H1 (cell line): ENCODE results near the gene ORAI3. TPM values are rescaled to one million over a fixed set of nuclear protein-coding genes. Genes with fewer than 3 reads are reported as not detected.

Experiments
- BACH1 ChIP-seq: IDR thresholded peaks from 2 replicates; pipeline ENCODE4 v1.6.1; 2012; ENCODE audit warnings: low read length, improper control_type of control experiment
- BRCA1 ChIP-seq: IDR thresholded peaks from 2 replicates; pipeline ENCODE4 v1.6.1; 2012; ENCODE audit warnings: low read depth, low read length, improper control_type of control experiment
- CBX5 ChIP-seq: fragments of 300-800, 300-1000 bp; sonication (generic); IDR thresholded peaks from 2 replicates; pipeline ENCODE4 v1.7.1; 2016; ENCODE audit warnings: antibody characterized with exemption, low read length, low read depth
- CBX8 ChIP-seq: fragments of 300-800, 300-1000 bp; sonication (generic); IDR thresholded peaks from 2 replicates; pipeline ENCODE4 v1.7.1; 2016; ENCODE audit warnings: low read depth, low read length, borderline replicate concordance
- CEBPB ChIP-seq: IDR thresholded peaks from 2 replicates; pipeline ENCODE4 v1.6.1; 2012; ENCODE audit warnings: low read depth, low read length
- CHD2 ChIP-seq: IDR thresholded peaks from 2 replicates; pipeline ENCODE4 v1.6.1; 2012; ENCODE audit warnings: low read length, improper control_type of control experiment
- EP300 ChIP-seq, 2 experiments: IDR thresholded peaks; 1 replicate in 1 of 2; 2 replicates in 1 of 2; pipeline ENCODE4 v1.6.1; 2011 to 2012; ENCODE audit warnings: low read depth in 2 of 2, low read length in 2 of 2, mild to moderate bottlenecking in 2 of 2, borderline replicate concordance in 1 of 2, inconsistent platforms in 1 of 2, moderate library complexity in 1 of 2
- EZH2 ChIP-seq: fragments of 200-600 bp; sonication (generic); IDR thresholded peaks from 2 replicates; pipeline ENCODE4 v1.7.1; 2012; ENCODE audit warnings: low read depth, mild to moderate bottlenecking, moderate library complexity, low read length, inconsistent platforms; ENCODE audit not compliant: severe bottlenecking
- GTF2F1 ChIP-seq: IDR thresholded peaks from 2 replicates; pipeline ENCODE4 v1.6.1; 2012; ENCODE audit warnings: low read depth, low read length, improper control_type of control experiment, borderline replicate concordance
- JUN ChIP-seq: IDR thresholded peaks from 2 replicates; pipeline ENCODE4 v1.6.1; 2011; ENCODE audit warnings: low read depth, mild to moderate bottlenecking, improper control_type of control experiment, low read length
- KDM4A ChIP-seq: IDR thresholded peaks from one replicate; pipeline ENCODE4 v1.7.1; 2012; ENCODE audit warnings: low read depth, mild to moderate bottlenecking, moderate library complexity, low read length, inconsistent platforms; ENCODE audit not compliant: severe bottlenecking
- MAX ChIP-seq: IDR thresholded peaks from 2 replicates; pipeline ENCODE4 v1.6.1; 2012; ENCODE audit warnings: inconsistent platforms
- NANOG ChIP-seq: IDR thresholded peaks from 2 replicates; pipeline ENCODE4 v1.6.1; 2011; ENCODE audit warnings: low read length, low read depth, mild to moderate bottlenecking, inconsistent platforms; ENCODE audit not compliant: insufficient read depth, poor library complexity, severe bottlenecking
- NRF1 ChIP-seq: IDR thresholded peaks from 2 replicates; pipeline ENCODE4 v1.6.1; 2011; ENCODE audit warnings: mild to moderate bottlenecking, low read depth, low read length, improper control_type of control experiment
- RNF2 ChIP-seq: fragments of 200-900, 300-1000 bp; sonication (generic); IDR thresholded peaks from 2 replicates; pipeline ENCODE4 v1.7.1; 2016; ENCODE audit warnings: borderline replicate concordance, low read depth, mild to moderate bottlenecking, antibody characterized with exemption, low read length; ENCODE audit not compliant: poor library complexity, severe bottlenecking; ENCODE audit errors: missing control alignments
- SIRT6 ChIP-seq: IDR thresholded peaks from one replicate; pipeline ENCODE4 v1.7.1; 2012; ENCODE audit warnings: low read length, inconsistent platforms
- SIX5 ChIP-seq: IDR thresholded peaks from 2 replicates; pipeline ENCODE4 v1.6.1; 2011; ENCODE audit warnings: mild to moderate bottlenecking, low read depth, low read length
- SP1 ChIP-seq: IDR thresholded peaks from 2 replicates; pipeline ENCODE4 v1.6.1; 2011; ENCODE audit warnings: low read depth, low read length
- SP2 ChIP-seq: IDR thresholded peaks from 2 replicates; pipeline ENCODE4 v1.6.1; 2012; ENCODE audit warnings: mild to moderate bottlenecking, low read length, inconsistent platforms
- SP4 ChIP-seq: IDR thresholded peaks from 2 replicates; pipeline ENCODE4 v1.6.1; 2012; ENCODE audit warnings: low read length, inconsistent platforms
- TAF7 ChIP-seq: optimal IDR thresholded peaks from 2 replicates; pipeline ENCODE3; 2011; ENCODE audit warnings: low read depth, mild to moderate bottlenecking, inconsistent platforms, low read length, moderate library complexity, borderline replicate concordance
- TBP ChIP-seq: IDR thresholded peaks from 2 replicates; pipeline ENCODE4 v1.6.1; 2011; ENCODE audit warnings: low read depth, low read length, improper control_type of control experiment
- USF2 ChIP-seq: IDR thresholded peaks from 2 replicates; pipeline ENCODE4 v1.6.1; 2011; ENCODE audit warnings: low read length, improper control_type of control experiment
- ZNF274 ChIP-seq: IDR thresholded peaks from 2 replicates; pipeline ENCODE4 v1.7.0; 2012; ENCODE audit warnings: low read length, borderline replicate concordance; ENCODE audit errors: extremely low read depth
- polyA plus RNA-seq, 7 experiments: library from polyadenylated mRNA; depleted of rRNA in 3 of 7; stranded (reverse) in 5 of 7; unstranded in 2 of 7; fragments of >200 nt in 5 of 7; fragments of 200-250 nt in 2 of 7; gene quantifications; 1 replicate in 5 of 7; 2 replicates in 1 of 7; 4 replicates in 1 of 7; pipeline versions ENCODE4 v1.2.1 to v1.2.3, GENCODE V29; 2011 to 2013; ENCODE audit warnings: missing spikeins in 2 of 7, mixed read lengths in 2 of 7
- total RNA-seq: library from RNA; stranded (reverse); fragmentation: NEBNext Ultra II Directional; extraction: Animal tissue kit (Norgen Biotek cat#: 25700); gene quantifications from 2 replicates; pipeline ENCODE4 v1.2.1, GENCODE V29; 2021

Gene ORAI3
- total and polyA plus RNA-seq, 2 of the 8 experiments (the other 6 are each of a cell fraction or from before 2014, with no cell fraction given): 8.7 to 24.5 TPM

GRCh38 chr16:30922960-30923535, 25.8 kb upstream of the ORAI3 start (continued):
- TF ChIP-seq TBP: peak; percentile 73; the same call in 1 of the 2 replicates
- TF ChIP-seq SP2: no peak
- TF ChIP-seq KDM4A: peak; percentile 40
- no peak for TF ChIP-seq BACH1
- TF ChIP-seq CEBPB: no peak
- TF ChIP-seq SP4: no peak
- peak; percentile 52; the same call in 1 of the 2 replicates for TF ChIP-seq MAX
- TF ChIP-seq RNF2: no peak
- TF ChIP-seq EP300 (IDR thresholded peaks at IDR 0.05; ENCODE audit: borderline replicate concordance in 1 of 2, low read depth in 2 of 2, low read length in 2 of 2): no peak
- no peak for TF ChIP-seq GTF2F1
- no peak for TF ChIP-seq NANOG
- no peak for TF ChIP-seq EZH2
- peak; percentile 40; the same call in 1 of the 2 replicates for TF ChIP-seq USF2
- no peak for TF ChIP-seq SIRT6
- no peak for TF ChIP-seq NRF1
- TF ChIP-seq CBX5: no peak
- no peak for TF ChIP-seq TAF7
- TF ChIP-seq CBX8: no peak
- TF ChIP-seq ZNF274: no peak
- no peak for TF ChIP-seq BRCA1
- 0 out of 2 replicates have a peak, but pooled peaks have one; percentile 40 for TF ChIP-seq CHD2
- peak; percentile 94 for TF ChIP-seq SIX5
- TF ChIP-seq SP1: peak; percentile 89
- no peak for TF ChIP-seq JUN
